Measurements from ENCODE around the gene HOATZ. TPM values are rescaled to one million over a fixed set of nuclear protein-coding genes. Genes with fewer than 3 reads are reported as not detected.

HOATZ gene
- total and polyA plus RNA-seq, 4 donors, result not detected

DNA sequence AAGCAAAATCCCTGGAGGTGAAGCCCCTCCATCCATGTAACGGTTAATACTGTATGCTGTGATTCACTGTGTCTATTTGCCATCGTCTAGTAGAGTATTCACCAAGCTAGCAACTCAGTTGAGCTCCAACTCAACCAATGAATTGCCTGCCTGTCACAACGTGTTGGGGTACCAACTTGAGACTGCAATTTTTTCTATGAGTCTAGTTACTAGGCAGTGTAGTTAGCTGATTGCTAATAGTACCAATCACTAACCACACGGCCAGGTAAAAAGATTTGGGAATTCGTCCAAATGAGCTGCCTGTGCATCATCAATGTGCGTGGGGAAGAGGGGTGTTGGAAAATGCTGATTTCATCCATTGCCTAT lies 1.4 kb upstream of the HOATZ start:
- H3K27ac ChIP-seq (ENCODE audit: low read depth in 1 of 2, low read length in 2 of 2), result no peak overlapping the region
- DNase-seq, result no peak
- no peaks in the 10 kb centered on the region for H3K27me3 ChIP-seq (ENCODE audit: control insufficient read depth in 1 of 2, insufficient read depth in 2 of 2, low read length in 1 of 2)
- H3K4me3 ChIP-seq (ENCODE audit: low read length in 2 of 2), result no peak overlapping the region
- H3K4me1 ChIP-seq (ENCODE audit: control insufficient read depth in 1 of 2, insufficient read depth in 2 of 2, low read length in 2 of 2), result no peaks in the 10 kb centered on the region
- H3K9me3 ChIP-seq (ENCODE audit: control insufficient read depth, low read length), result no peaks in the 10 kb centered on the region
- intact Hi-C loops (cut with DNase I), result no loop called here
- 31 to 33% methylated on average over 6 of the region's 6 CpGs for WGBS, 2 donors
- no peak for ATAC-seq (ENCODE audit: low FRiP score)
- H3K36me3 ChIP-seq (ENCODE audit: control insufficient read depth in 1 of 2, insufficient read depth in 2 of 2, low read length in 1 of 2), result no peaks in the 10 kb centered on the region

DNA sequence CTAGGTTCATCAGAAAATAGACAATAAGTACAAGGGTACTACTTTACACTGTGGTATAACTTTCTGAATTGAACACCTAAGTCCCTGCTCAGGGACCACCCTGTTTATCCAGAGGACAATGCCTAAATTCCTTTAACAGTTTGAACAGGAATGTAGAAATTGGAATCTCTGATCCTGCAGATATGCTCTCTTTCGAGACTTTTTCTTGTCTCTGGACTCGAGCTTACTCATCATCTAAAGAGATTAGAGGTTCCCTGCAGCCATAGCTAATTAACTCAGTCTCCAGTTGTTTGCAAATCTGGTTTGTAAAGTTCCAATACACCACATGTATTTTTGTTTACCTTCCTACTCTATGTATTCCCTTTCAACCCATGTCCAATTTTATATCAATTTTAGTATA lies 1.0 kb downstream of the HOATZ start:
- H3K4me1 ChIP-seq (ENCODE audit: control insufficient read depth in 1 of 2, insufficient read depth in 2 of 2, low read length in 2 of 2), result no peaks in the 10 kb centered on the region
- intact Hi-C loops (cut with DNase I), result no loop called here
- H3K27me3 ChIP-seq (ENCODE audit: control insufficient read depth in 1 of 2, insufficient read depth in 2 of 2, low read length in 1 of 2), result no peaks in the 10 kb centered on the region
- ATAC-seq (ENCODE audit: low FRiP score) (no peak), DNase-seq (no peak)
- no peak overlapping the region for H3K4me3 ChIP-seq (ENCODE audit: low read length in 2 of 2)
- no peaks in the 10 kb centered on the region for H3K36me3 ChIP-seq (ENCODE audit: control insufficient read depth in 1 of 2, insufficient read depth in 2 of 2, low read length in 1 of 2)
- no peaks in the 10 kb centered on the region for H3K9me3 ChIP-seq (ENCODE audit: control insufficient read depth, low read length)
- no peak overlapping the region for H3K27ac ChIP-seq (ENCODE audit: low read depth in 1 of 2, low read length in 2 of 2)
- 95 to 100% methylated on average over 2 of the region's 2 CpGs for WGBS, 2 donors

DNA sequence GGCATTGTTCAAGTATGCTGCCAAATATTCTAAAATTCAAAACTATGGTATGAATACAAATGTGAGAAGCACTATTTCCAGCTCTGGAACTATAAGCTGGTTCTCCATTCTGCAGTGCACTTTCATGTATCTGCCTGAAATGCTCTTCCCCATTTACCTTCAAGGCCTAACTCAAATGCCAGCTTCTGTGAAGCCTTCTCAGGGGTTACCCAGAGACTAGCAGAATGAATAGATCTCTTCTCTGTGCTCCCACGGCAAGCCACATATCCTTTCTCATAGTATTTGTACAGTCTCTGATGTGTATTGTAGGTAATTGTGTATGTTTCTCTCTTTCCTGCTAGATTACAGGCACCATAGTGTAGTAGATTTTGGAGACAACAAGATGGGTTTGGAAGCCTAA lies 4.1 kb downstream of the HOATZ start:
- Histone ChIP-seq H3K36me3 (ENCODE audit: control insufficient read depth in 1 of 2, insufficient read depth in 2 of 2, low read length in 1 of 2) (no peaks in the 10 kb centered on the region), H3K27me3 (ENCODE audit: control insufficient read depth in 1 of 2, insufficient read depth in 2 of 2, low read length in 1 of 2) (no peaks in the 10 kb centered on the region), H3K9me3 (ENCODE audit: control insufficient read depth, low read length) (no peaks in the 10 kb centered on the region), H3K27ac (ENCODE audit: low read depth in 1 of 2, low read length in 2 of 2) (no peak overlapping the region), H3K4me1 (ENCODE audit: control insufficient read depth in 1 of 2, insufficient read depth in 2 of 2, low read length in 2 of 2) (no peaks in the 10 kb centered on the region), H3K4me3 (ENCODE audit: low read length in 2 of 2) (no peak overlapping the region)
- intact Hi-C loops (cut with DNase I), result no loop called here
- DNase-seq, result no peak
- no peak for ATAC-seq (ENCODE audit: low FRiP score)
- 73 to 77% methylated on average over 1 of the region's 1 CpG for WGBS, 2 donors

DNA sequence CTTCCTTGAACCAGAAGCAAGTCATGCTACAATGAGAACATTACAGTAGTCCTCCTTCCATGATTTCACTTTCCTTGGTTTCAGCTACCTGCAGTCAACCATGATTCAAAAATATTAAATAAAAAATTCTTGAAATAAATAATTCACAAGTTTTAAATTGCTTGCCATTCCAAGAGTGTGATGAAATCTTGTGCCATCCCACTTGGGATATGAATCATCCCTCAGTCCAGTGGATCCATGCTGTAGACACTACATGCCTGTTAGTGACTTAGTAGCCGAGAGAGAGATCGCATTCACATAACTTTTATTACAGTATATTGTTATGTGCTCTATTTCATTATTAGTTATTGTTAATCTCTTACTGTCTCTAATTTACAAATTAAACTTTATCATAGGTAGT lies 6.0 kb downstream of the HOATZ start:
- Histone ChIP-seq H3K4me1 (ENCODE audit: control insufficient read depth in 1 of 2, insufficient read depth in 2 of 2, low read length in 2 of 2) (no peaks in the 10 kb centered on the region), H3K36me3 (ENCODE audit: control insufficient read depth in 1 of 2, insufficient read depth in 2 of 2, low read length in 1 of 2) (no peaks in the 10 kb centered on the region), H3K27ac (ENCODE audit: low read depth in 1 of 2, low read length in 2 of 2) (no peak overlapping the region), H3K4me3 (ENCODE audit: low read length in 2 of 2) (no peak overlapping the region), H3K27me3 (ENCODE audit: control insufficient read depth in 1 of 2, insufficient read depth in 2 of 2, low read length in 1 of 2) (no peaks in the 10 kb centered on the region), H3K9me3 (ENCODE audit: control insufficient read depth, low read length) (no peaks in the 10 kb centered on the region)
- intact Hi-C loops (cut with DNase I), result no loop called here
- ATAC-seq (ENCODE audit: low FRiP score), result no peak
- no peak for DNase-seq
- WGBS, 2 donors, result 98% methylated on average over 2 of the region's 2 CpGs

DNA sequence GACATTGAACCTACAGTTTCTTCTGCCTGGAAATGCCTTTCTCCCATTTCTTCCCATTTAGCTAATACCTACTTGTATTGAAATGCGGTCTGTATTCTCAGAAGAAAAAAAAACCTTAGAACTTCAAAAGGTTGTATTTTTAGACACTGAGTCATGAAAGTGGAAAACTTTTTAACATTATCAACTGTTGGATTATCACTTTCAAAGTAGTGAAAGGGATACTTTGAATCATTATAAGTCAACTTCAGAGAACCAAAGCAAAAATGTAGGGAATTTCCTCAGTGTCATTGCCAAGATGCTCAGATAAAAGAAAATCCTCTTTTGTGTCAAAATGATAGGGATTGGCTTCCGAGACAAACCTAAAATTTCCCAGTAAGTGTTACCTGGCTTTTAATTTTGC lies 6.6 kb downstream of the HOATZ start:
- Histone ChIP-seq H3K36me3 (ENCODE audit: control insufficient read depth in 1 of 2, insufficient read depth in 2 of 2, low read length in 1 of 2) (no peaks in the 10 kb centered on the region), H3K4me3 (ENCODE audit: low read length in 2 of 2) (no peak overlapping the region), H3K4me1 (ENCODE audit: control insufficient read depth in 1 of 2, insufficient read depth in 2 of 2, low read length in 2 of 2) (no peaks in the 10 kb centered on the region), H3K27me3 (ENCODE audit: control insufficient read depth in 1 of 2, insufficient read depth in 2 of 2, low read length in 1 of 2) (no peaks in the 10 kb centered on the region), H3K27ac (ENCODE audit: low read depth in 1 of 2, low read length in 2 of 2) (no peak overlapping the region), H3K9me3 (ENCODE audit: control insufficient read depth, low read length) (no peaks in the 10 kb centered on the region)
- ATAC-seq (ENCODE audit: low FRiP score) (no peak), DNase-seq (no peak)
- intact Hi-C loops (cut with DNase I), result no loop called here
- 77 to 84% methylated on average over 2 of the region's 2 CpGs for WGBS, 2 donors

DNA sequence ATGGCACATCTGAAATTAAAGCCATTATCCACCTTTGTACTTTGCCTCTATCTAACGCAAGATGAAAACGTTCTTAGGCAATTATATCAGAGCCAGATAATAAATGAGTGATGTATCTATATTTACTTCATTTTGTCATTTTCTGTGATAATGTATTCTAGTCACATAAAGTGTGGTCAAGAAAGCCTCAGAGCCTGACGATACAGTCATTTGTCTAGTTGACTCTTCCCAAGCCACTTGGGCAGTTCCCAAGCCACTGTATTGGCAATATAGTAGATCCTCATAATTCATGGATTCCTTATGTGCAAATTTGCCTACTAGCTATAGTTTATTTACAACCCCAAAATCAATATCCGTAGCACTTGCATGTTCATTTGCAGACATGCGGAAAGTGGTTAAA lies 7.8 kb downstream of the HOATZ start:
- Histone ChIP-seq H3K27ac (ENCODE audit: low read depth in 1 of 2, low read length in 2 of 2) (no peak overlapping the region), H3K4me1 (ENCODE audit: control insufficient read depth in 1 of 2, insufficient read depth in 2 of 2, low read length in 2 of 2) (no peaks in the 10 kb centered on the region), H3K27me3 (ENCODE audit: control insufficient read depth in 1 of 2, insufficient read depth in 2 of 2, low read length in 1 of 2) (no peaks in the 10 kb centered on the region), H3K4me3 (ENCODE audit: low read length in 2 of 2) (no peak overlapping the region), H3K9me3 (ENCODE audit: control insufficient read depth, low read length) (no peaks in the 10 kb centered on the region), H3K36me3 (ENCODE audit: control insufficient read depth in 1 of 2, insufficient read depth in 2 of 2, low read length in 1 of 2) (no peaks in the 10 kb centered on the region)
- ATAC-seq (ENCODE audit: low FRiP score) (no peak), DNase-seq (no peak)
- intact Hi-C loops (cut with DNase I), result no loop called here
- WGBS, 2 donors, result 89 to 90% methylated on average over 5 of the region's 5 CpGs

DNA sequence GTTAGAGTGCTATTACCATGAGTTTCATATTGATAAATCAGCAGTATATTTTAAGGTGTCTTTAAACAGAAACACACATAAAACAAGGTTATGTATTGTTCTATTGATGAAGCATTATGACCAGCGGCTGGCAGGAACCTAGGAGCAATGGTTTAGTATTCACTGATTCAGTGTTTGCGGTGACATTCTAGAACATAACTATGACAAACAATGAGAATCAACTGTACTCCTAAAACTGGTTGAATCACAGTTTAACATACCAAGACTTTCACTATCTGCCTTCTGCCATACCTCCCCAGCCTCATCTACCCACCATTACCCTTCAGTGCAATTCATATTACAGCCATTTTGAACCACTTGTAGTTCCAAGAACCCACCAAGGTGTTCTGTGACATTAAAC lies 8.8 kb downstream of the HOATZ start:
- H3K4me1 ChIP-seq (ENCODE audit: control insufficient read depth in 1 of 2, insufficient read depth in 2 of 2, low read length in 2 of 2), result no peaks in the 10 kb centered on the region
- H3K4me3 ChIP-seq (ENCODE audit: low read length in 2 of 2), result no peak overlapping the region
- no peaks in the 10 kb centered on the region for H3K9me3 ChIP-seq (ENCODE audit: control insufficient read depth, low read length)
- no peak for DNase-seq
- H3K27ac ChIP-seq (ENCODE audit: low read depth in 1 of 2, low read length in 2 of 2), result no peak overlapping the region
- H3K36me3 ChIP-seq (ENCODE audit: control insufficient read depth in 1 of 2, insufficient read depth in 2 of 2, low read length in 1 of 2), result no peaks in the 10 kb centered on the region
- no peaks in the 10 kb centered on the region for H3K27me3 ChIP-seq (ENCODE audit: control insufficient read depth in 1 of 2, insufficient read depth in 2 of 2, low read length in 1 of 2)
- no peak for ATAC-seq (ENCODE audit: low FRiP score)
- intact Hi-C loops (cut with DNase I), result no loop called here
- WGBS, 2 donors, result 97 to 99% methylated on average over 2 of the region's 2 CpGs

DNA sequence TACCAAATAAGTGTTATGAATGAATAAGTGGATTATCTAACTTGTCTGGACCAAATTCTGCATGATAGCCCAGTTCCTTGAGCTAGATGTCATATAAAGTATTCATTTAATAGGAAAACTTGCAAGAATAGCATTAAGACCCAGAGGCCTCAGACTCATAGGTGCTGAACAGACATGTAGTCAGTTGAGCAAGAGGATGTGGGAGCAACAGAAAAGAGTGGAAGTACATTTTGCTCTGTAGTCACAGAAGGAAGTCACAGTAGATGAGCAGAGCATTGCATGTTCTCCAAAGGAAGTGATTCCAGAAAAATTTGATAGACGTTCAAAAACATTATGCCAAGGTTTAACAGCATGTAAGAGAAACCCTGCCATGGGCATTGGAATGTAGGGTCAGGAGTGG lies 9.5 kb downstream of the HOATZ start:
- no peaks in the 10 kb centered on the region for H3K27me3 ChIP-seq (ENCODE audit: control insufficient read depth in 1 of 2, insufficient read depth in 2 of 2, low read length in 1 of 2)
- no peak overlapping the region for H3K27ac ChIP-seq (ENCODE audit: low read depth in 1 of 2, low read length in 2 of 2)
- H3K9me3 ChIP-seq (ENCODE audit: control insufficient read depth, low read length), result no peaks in the 10 kb centered on the region
- intact Hi-C loops (cut with DNase I), result no loop called here
- H3K4me3 ChIP-seq (ENCODE audit: low read length in 2 of 2), result no peak overlapping the region
- WGBS, 2 donors, result 46 to 50% methylated on average over 1 of the region's 1 CpG
- H3K4me1 ChIP-seq (ENCODE audit: control insufficient read depth in 1 of 2, insufficient read depth in 2 of 2, low read length in 2 of 2), result no peaks in the 10 kb centered on the region
- DNase-seq (no peak), ATAC-seq (ENCODE audit: low FRiP score) (no peak)
- no peaks in the 10 kb centered on the region for H3K36me3 ChIP-seq (ENCODE audit: control insufficient read depth in 1 of 2, insufficient read depth in 2 of 2, low read length in 1 of 2)

DNA sequence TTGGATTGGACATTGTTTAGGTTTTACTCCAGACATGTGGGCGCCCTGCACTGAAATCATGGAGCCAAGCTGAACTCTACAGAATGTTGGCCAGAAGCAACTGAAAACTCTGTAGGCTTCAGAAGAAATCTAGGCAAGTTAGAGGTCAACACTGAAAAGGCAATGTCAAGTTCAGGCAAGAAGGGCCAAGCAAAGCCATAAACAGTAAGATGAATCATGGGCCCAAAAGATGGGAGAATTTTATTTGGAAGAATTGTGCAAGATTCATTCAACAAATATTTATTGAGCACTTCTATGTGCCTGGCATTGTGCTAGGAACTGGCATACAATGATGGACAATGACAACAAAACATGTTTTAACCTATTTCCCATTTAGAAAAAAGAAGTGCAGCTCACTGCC lies 10.9 kb downstream of the HOATZ start:
- ATAC-seq (ENCODE audit: low FRiP score) (no peak), DNase-seq (no peak)
- Histone ChIP-seq H3K36me3 (ENCODE audit: control insufficient read depth in 1 of 2, insufficient read depth in 2 of 2, low read length in 1 of 2) (no peaks in the 10 kb centered on the region), H3K9me3 (ENCODE audit: control insufficient read depth, low read length) (no peaks in the 10 kb centered on the region), H3K27ac (ENCODE audit: low read depth in 1 of 2, low read length in 2 of 2) (no peak overlapping the region), H3K4me1 (ENCODE audit: control insufficient read depth in 1 of 2, insufficient read depth in 2 of 2, low read length in 2 of 2) (no peaks in the 10 kb centered on the region), H3K27me3 (ENCODE audit: control insufficient read depth in 1 of 2, insufficient read depth in 2 of 2, low read length in 1 of 2) (no peaks in the 10 kb centered on the region), H3K4me3 (ENCODE audit: low read length in 2 of 2) (no peak overlapping the region)
- intact Hi-C loops (cut with DNase I), result no loop called here
- WGBS, 2 donors, result 86 to 92% methylated on average over 1 of the region's 1 CpG
